NOMO-1 treated with DMSO at 0.1 percent for 48 hours (cell line): ENCODE measurements around the gene LCN6.
"Not testable (repeated sequence)": the region's sequence is repeated elsewhere in the genome, so short reads cannot be mapped to it uniquely, and the experiment has no call there.

Experiments used
- DNase-seq: peaks from one replicate; lab custom pipeline; 2025; ENCODE audit not compliant: unreplicated experiment; lab: John Stamatoyannopoulos, UW

Gene LCN6

DNA sequence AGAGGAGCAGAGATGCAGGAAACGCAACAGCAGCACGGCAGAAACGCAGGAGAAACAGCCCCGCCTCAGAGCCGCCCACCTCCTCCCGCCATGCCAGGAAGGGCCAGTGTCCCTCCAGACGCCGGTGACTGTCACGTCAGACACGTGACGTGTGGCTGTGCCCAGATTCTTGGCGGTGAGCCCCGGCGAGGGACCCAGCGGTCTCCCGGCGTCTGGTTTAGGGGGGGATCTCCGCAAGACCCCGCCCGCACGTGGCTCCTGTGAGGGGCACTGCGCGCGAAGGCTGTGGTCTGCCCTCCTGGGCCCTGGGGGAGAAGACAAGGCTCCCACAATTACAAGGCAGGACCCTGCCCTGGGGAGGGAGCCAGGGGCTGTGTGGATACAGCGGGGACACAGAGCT lies 12.1 kb upstream of the LCN6 start:
- no peak for DNase-seq

DNA sequence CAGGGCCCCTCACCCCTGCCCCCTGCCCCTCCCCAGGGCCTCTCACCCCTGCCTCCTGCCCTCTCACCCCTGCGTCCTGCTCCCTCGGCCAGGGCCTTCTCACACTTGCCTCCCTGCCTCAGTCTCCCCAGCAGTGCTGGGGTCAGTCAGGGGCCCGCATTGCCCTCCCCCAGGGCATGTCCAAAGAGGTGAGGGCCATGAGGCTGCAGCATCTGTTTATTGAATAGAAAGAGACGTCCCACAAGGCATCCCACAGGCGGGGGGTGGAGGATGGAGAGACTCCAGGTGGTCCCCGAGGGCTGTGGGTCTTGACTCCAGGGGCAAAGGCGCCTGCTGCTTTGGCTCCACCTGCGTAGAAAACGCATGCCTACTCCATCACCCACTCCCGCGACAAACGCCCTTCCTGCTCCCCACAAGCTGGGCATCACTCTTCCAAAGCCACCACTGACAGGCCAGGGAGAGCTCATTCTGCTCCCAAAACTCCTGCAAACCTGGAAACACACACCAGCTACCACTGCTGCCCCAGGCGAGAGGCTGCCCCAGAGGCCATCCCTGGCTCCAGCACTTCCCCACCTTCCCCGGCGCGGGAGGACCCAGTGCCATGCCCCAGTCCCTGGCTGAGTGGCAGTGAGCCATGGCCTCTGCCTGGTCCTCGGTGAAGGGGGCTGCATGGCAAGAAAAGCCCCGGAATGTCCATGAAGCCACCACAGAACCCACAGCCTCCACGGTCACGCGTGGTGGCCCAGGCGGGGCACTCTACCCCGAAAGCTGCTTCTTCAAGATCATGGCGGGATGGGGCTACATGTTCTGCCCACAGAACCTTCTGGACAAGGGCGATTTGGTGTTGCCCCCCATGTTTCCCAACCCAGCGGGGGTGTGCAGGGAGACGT lies 11.4 kb upstream of the LCN6 start:
- no peak for DNase-seq

DNA sequence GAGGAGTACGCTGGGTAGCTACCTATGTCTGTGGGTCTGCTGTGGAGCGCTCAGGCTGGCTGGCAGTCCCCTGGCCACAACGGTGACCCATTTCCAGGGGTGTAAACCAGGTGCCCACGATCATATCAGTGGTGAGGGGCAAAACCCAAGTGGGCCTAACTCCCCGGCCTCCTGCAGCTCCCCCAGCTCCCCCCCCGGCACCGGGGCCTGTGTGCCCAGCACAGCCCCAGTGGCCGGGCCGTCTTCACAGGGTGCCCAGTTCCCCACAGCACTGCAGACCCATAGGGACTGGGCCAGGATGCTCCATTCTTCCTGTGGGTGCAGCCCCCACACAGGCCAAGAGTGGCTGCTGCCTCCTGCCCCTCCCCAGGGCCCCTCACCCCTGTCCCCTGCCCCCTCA lies 10.7 kb upstream of the LCN6 start:
- no peak for DNase-seq

DNA sequence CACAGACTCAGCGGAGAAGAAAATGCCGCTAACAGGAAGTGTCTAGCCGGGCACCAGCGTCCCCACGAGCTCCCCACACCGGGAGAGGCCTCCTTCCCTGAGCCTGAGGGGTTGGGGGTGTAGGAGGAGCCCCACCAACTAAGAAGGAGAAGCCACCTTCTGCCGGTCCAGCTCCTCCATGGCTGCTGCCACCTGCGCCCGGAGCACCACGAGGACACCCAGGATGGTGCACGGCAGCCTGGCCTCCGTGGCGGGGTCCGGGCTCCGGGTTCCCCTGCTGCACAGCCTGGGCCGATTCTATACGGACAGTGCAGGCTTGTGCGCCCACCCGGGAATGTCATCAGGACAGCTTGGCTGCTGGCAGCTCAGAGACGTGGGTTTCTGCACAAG lies 9.4 kb upstream of the LCN6 start:
- no peak for DNase-seq

DNA sequence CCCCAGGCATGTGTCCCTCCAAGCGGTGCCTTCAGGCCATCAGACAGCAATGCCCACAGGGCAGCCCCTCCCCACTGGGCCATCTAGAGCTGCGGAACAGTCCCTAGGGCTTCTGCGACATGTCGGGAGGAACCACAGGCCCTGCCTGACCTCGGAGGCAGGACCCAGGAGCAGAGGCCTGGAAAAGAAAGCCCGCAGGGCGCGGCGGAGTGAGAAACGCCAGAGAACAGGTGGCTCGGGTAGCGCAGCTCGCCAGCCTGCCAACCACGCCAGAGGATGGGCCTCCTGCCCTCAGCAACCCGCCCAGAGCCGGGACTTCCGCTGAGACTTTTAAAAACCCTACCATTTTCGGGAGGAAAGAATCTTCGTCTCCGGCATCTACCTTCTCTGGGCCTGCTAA lies 9.0 kb upstream of the LCN6 start:
- no peak for DNase-seq

DNA sequence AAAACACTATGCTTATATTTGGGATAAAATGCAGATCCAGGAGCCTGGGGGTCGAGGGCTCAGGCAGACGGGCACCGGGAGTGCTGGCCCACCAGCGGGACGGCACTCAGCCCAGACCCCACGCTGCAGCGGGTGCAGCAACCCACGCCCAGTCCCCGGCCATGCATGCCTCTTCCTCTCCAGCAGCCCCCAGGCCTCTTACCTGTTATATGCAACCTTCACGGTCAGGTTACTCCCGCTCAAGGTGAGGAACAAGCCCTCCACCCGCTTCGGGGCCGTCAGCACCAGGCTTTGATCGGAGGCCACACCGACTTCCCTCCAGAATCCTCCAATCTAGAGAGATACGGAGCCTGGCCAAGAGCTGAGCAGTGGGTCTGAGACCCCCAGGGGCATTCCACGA lies 8.5 kb upstream of the LCN6 start:
- DNase-seq, result no peak

DNA sequence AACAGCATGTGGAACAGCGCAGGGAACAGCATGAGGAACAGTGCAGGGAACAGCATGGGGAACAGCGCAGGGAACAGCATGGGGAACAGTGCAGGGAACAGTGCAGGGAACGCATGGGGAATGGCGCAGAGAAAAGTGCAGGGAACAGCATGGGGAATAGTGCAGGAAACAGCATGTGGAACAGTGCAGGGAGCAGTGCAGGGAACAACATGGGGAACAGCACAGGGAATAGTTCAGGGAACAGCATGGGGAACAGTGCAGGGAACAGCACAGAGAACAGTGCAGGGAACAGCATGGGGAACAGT lies 7.8 kb upstream of the LCN6 start:
- no peak for DNase-seq

DNA sequence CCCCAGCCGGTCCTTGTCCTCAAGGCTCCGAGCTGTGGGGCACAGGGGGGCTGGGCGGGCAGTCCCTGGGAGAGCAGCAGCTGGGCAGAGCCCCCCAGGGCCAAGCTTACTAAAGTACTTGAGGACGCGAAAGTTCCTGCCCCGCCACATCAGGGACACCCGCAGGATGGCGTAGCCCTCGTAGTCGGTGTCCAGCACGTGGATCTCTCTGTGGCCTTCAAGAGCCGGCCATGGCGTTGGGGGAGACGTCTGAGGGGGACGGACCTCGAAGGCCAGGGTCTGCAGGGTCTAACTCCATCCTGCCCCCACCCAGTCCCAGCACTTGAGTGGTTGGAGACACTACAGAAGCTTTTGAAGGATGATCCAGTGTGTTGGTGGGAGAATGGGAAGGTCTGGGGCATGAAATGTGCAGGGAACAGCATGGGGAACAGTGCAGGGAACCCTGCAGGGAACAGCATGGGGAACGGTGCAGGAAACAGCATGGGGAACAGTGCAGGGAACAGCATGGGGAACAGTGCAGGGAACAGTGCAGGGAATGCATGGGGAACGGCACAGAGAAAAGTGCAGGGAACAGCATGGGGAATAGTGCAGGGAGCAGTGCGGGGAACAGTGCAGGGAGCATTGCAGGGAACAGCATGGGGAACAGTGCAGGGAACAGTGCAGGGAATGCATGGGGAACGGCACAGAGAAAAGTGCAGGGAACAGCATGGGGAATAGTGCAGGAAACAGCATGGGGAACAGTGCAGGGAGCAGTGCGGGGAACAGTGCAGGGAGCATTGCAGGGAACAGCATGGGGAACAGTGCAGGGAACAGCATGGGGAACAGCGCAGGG lies 7.2 kb upstream of the LCN6 start:
- DNase-seq, result not testable (repeated sequence)

DNA sequence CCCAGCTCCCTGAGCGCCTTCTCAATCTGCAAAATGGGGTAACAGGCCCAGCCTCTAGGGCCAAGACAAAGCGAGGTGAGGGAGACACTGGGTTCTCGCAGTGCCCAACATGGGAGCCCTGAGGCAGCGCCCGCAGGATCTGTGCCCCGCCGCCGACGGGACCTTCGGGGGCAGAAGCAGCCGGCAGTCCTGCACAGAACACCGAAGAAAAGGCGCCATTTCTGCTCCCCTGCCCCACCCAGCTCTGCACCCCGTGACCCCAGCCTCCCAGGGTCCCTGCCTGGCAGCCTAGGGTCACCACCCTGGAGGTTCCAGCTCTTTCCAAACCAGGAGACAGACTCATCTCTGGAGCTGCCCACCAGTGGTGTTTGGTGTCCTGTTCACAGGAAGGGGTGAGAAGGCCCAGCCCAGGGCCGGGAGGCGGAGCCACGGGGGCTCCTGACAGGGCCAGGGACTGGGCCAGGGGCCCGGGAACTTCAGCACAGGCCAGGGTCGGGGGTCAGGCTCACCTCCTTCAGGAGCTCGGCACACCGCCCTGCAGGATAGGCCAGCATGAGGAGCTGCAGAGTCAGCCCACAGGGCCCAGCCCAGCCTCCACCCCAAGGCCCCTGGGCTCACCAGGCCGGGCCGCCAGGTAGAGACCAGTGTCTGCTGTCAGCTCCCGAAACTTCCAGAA lies 6.4 kb upstream of the LCN6 start:
- DNase-seq, result no peak

DNA sequence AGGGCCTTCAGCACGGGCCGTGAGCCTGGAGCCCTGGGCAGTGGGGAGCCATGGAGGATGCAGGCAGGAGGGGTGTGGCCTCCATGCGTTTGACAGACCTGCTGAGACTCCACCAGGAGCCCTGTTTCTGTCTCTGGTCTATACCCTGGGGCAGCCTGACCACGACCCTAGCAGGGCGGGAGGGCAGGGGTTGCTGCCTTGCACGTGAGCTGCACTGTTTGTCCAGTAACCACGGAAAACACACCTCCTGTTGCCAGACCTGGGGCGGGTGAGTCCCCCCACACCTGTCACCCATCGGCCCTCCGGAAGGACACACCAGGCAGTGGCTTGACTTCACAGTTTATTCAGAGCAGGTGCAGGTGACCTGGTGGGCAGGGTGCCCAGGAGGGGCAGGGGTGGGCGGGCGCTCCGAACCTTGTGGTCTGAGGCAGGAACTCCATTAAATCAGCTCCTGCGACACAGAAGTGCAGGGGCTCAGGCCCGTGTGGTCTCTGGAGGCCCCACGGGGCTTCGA lies 5.8 kb upstream of the LCN6 start:
- DNase-seq, result no peak

DNA sequence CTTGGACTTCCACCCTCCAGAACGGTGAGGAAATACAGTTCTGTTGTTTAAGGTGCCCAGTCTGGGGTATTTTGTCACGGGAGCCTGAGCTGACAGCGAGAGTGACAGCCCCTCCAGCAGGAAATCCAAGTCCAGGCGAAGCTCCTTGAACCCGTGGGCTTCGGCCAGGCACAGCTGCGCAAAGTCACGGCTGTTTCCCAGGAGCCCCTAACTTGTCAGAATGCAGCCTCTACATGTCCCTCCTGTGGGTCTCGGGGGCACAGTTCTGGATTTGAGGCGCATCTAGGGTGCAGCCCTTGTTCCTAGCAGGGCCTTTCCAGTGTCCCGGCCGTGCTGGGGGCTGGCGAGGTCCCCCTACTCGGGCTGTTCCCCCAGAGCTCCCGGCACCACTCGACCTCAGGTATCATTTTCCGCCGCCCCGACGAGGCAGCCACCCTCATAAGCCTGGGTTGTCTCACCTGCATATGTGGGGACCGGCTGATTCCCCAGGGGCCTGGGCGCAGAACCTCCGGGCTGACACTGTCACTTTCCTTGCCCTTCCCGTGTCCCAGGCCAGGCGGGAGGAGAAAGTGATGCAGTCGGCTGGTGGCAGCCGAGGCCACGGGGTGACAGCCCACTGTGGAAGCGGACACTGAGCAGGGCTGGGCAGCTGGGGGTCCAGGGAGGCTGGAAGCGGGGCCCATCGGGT lies 5.2 kb upstream of the LCN6 start:
- DNase-seq, result no peak

DNA sequence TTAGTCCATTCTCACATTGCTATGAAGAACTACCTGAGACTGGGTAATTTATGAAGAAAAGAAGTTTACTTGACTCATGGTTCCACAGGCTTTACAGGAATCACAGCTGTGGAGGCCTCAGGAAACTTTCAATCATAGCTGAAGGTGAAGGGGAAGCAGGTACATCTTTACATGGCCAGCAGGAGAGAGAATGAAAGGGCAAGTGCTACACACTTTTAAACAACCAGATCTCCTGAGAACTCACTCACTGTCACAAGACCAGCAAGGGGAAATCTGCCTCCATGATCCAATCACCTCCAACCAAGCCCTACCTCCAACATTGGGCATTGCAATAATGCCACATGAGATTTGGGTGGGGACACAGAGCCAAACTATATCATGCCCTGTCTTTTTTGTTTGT lies 3.5 kb upstream of the LCN6 start:
- no peak for DNase-seq

DNA sequence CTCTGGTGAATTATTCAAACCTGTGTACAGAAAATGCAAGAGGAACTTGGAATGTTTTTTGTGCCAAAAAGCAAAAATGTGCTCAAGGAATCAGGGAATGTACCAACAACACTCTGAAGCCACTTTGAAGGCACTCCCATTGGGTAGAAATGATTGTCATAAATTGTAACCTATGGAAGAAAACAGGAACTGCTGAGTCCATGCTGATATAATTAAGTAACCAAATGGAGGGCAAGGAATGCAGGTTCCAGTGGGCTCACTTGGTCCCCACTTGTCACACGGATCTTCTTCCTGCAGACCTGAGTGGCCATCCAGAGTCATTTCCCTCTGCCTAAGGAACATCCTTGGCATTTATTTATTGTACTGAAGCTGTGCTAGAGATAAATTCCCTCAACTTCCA lies 2.9 kb upstream of the LCN6 start:
- DNase-seq, result no peak

DNA sequence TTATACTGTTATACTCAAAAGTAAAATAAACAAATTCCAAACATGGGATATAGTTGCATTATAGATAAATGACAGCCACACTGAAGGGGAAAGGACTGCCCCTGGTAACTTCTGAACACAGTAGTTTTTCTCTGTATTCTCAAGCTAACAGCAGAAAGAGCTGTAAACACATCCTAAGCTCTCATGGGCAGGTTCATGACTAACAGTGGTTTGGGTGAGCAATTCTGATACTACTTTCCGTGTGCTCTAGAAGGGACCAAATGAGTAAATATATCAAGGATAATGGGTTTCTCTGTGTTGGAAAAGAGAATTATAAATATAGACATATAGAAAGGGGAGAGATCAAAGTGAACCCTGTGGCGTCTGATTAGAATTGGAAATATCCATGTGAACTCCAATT lies 2.2 kb upstream of the LCN6 start:
- peak; percentile 6 for DNase-seq

DNA sequence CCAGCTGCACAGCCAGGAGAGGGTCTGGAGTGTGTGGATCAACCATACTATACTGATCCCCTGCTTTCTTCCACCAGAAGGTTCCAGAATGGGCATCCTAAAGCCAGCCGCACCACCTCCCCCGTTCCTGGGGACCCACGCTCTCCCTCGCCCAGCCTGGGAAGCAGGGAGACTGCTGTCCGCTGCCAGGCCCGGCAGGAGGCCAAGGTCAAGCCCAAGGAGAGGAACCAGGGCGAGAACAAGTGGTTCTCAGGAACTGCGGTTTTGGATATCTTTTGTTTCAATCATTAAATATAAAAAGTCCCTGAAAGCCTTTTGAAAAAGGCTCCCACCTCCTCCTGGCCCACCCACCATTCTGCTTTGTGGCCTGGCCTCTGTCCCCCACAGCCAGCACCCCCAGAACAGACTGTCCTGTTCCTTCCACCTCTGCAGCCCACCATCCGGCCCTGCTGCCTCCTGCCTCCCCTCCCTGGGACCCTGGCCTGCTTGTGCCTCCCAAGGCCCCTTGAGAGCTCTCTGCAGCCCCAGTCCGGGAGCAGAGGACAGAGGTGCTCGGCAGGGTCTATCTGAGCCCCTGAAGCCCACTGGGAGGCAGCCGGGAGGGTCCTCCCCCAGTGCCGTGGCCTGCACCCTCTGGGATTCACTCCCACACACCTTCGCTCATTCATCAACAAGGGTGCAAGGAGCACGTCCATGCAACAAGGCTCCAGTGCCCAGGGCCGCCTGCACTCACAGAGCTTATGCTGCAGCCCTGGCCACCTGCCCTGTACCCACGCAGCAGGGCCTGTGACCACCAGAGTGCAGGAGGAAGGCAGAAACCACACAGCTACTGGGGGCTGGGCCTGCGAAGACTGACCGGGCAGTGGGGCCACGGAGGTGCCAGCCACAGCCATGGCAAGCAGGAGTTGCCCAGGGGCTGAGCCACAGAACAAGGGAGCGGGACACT lies 614 bp upstream of the LCN6 start:
- no peak for DNase-seq

DNA sequence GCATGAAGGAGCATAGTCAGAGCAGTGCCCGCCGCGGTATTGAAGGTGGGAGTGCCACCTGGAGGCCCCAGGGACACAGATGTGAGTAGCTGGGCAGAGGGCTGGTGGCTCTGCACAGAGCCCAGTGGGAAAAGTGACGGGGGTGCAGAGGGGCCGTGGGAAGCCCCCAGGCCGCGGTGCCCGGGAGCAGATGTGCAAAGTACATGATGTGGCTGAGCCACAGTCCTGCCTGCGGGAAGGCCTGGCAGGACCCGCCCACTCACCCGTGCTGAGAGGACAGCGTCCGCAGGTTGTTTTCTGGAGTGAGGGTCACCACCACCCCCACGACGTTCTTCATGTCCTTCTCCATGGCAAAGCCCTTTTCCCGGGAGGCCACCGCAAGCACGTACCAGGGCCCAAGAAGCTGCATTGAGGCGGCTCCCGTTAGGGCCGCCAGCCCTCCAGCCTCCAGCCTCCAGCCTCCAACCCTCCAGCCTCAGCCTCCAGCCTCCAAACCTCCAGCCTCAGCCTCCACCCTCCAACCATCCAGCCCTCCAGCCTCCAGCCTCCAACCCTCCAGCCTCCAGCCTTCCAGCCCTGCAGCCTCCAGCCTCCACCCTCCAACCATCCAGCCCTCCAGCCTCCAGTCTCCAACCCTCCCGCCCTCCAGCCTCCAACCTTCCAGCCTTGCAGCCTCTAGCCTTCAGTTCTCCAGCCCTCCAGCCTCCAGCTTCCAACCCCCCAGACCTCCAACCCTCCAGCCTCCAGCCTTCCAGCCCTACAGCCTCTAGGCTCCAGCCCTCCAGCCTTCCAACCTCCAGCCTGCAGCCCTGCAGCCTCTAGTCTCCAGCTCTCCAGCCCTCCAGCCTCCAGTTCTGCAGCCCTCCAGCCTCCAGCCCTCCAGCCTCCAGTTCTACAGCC lies 914 bp downstream of the LCN6 start:
- DNase-seq, result no peak

DNA sequence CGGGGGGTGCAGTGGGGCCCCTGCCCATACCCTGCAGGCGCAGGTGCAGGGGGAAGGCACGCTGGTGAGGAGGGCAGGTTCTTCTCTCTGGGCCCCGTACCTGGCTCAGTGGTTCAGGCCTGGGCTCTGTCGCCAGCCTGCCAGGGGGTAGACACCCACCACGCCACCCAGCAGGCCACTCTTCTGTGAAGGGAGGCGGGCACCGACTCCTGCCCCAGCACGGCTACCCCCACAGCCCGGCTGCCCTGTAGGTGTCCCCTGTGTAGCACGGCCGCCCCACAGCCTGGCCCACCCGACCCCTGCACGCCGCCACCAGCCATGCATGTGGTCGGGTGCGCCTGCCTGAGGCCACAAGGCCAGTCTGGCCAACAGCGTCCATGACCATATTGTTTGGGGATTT lies 1.7 kb downstream of the LCN6 start:
- DNase-seq, result no peak

DNA sequence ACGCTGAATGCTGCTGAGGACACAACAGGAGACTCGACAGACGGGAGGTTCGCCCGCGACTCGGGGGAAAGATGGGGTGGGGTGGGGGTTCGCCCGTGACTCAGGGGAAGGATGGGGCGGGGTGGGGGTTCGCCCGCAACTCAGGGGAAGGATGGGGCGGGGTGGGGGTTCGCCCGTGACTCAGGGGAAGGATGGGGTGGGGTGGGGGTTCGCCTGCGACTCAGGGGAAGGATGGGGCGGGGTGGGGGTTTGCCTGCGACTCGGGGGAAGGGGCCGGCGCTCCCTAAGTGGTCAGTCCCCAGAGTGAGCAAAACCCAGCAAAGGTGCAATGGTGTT lies 2.2 kb downstream of the LCN6 start:
- no peak for DNase-seq
